ENCODE measurements around the gene TTYH2. TPM values are rescaled to one million over a fixed set of nuclear protein-coding genes. Genes with fewer than 3 reads are reported as not detected.

Gene TTYH2
- total and polyA plus RNA-seq, 3 experiments from 2014 or later = 6.0 to 17.4 (median 17.1) TPM

DNA sequence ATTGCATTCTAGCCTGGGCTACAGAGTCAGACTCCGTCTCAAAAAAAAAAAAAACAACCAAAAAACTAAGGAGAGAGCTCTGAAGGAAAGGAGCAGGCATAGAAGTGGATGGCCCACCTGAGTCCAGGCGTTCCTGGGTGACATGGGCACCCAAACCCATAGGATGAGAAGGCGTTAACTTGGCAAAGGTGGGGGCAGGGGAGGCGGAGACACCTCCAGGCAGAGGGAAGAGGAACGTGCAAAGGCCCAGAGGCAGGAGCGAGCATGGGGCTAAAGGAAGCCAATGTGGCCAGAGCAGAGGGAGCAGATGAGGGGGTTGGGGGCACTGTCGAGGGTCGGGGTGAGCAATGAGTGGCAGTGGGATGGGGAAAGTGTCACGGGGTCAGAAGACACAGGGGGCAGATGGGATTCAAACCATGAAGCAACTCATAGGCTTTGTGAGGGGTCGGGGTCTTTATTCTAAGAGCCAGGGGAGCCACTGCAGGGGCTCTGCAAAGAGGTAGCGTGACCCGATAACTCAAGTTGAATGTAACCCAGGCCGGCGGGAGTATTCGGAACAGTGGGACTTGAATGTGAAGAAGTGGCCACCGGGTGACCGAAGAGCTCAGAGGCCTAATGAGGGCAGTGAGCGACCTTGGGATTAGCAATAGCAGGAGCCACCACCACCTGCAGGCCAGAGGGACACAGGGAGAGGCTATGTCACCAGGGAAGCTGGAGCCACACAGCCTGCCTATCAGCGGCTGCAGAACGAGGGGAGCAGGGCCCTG is 11.8 kb downstream of the TTYH2 start:
- H3K9me3 ChIP-seq (ENCODE audit: low read length) = no peaks in the 10 kb centered on the region
- ChIA-PET POLR2A (no interaction called here), CTCF (interaction anchor here (1.4 kb wide), 2 partner anchors 71 to 138 kb away, joined by 3 read pairs; no protein-coding TSS in a partner anchor)
- H3K27ac ChIP-seq (ENCODE audit: low read depth, low read length) = no peak overlapping the region
- H3K4me1 ChIP-seq (ENCODE audit: insufficient read depth, low read length) = no peaks in the 10 kb centered on the region
- H3K36me3 ChIP-seq (ENCODE audit: insufficient read depth, low read length) = no peaks in the 10 kb centered on the region
- no peak for DNase-seq
- H3K9me3 Mint-ChIP-seq = no peaks in the 10 kb centered on the region
- H3K4me1 Mint-ChIP-seq = peaks cover 0 to 11% (median 10%) of the 10 kb centered on the region in 3 donors
- peaks cover 0 to 66% (median 15%) of the 10 kb centered on the region in 3 donors for H3K36me3 Mint-ChIP-seq
- no peak overlapping the region for H3K4me3 ChIP-seq (ENCODE audit: low read length)
- H3K27me3 ChIP-seq (ENCODE audit: insufficient read depth, low read length, poor library complexity, severe bottlenecking) = no peaks in the 10 kb centered on the region
- peak overlapping the region in 2 of 8 donors; percentile 35 to 90 for H3K27ac Mint-ChIP-seq
- no peak overlapping the region for H3K4me3 Mint-ChIP-seq
- no peaks in the 10 kb centered on the region for H3K27me3 Mint-ChIP-seq

GRCh38 chr17:74226252-74226651 is 12.9 kb downstream of the TTYH2 start:
- CTCF ChIA-PET = interaction anchor here (0.7 to 1.4 kb wide), 2 partner anchors 11 to 137 kb away, joined by 3 read pairs; no protein-coding TSS in a partner anchor
- H3K4me1 Mint-ChIP-seq = peaks cover 0 to 11% (median 10%) of the 10 kb centered on the region in 3 donors
- peaks cover 0 to 75% (median 16%) of the 10 kb centered on the region in 3 donors for H3K36me3 Mint-ChIP-seq
- POLR2A ChIA-PET = no interaction called here
- no peak overlapping the region for H3K4me3 Mint-ChIP-seq
- peak overlapping the region in 3 of 8 donors; percentile 12 to 66 (median 53) for H3K27ac Mint-ChIP-seq
- Histone ChIP-seq H3K9me3 (ENCODE audit: low read length) (no peaks in the 10 kb centered on the region), H3K27me3 (ENCODE audit: insufficient read depth, low read length, poor library complexity, severe bottlenecking) (no peaks in the 10 kb centered on the region), H3K36me3 (ENCODE audit: insufficient read depth, low read length) (no peaks in the 10 kb centered on the region), H3K27ac (ENCODE audit: low read depth, low read length) (no peak overlapping the region), H3K4me3 (ENCODE audit: low read length) (no peak overlapping the region), H3K4me1 (ENCODE audit: insufficient read depth, low read length) (no peaks in the 10 kb centered on the region)
- no peaks in the 10 kb centered on the region for H3K27me3 Mint-ChIP-seq
- DNase-seq = no peak
- no peaks in the 10 kb centered on the region for H3K9me3 Mint-ChIP-seq

- Mint-ChIP-seq H3K27ac (peak overlapping the region in 2 of 8 donors; percentile 37 to 55), H3K9me3 (no peaks in the 10 kb centered on the region), H3K27me3 (no peaks in the 10 kb centered on the region), H3K4me3 (no peak overlapping the region), H3K4me1 (peaks cover 0 to 11% (median 10%) of the 10 kb centered on the region in 3 donors), H3K36me3 (peaks cover 0 to 80% (median 18%) of the 10 kb centered on the region in 3 donors)
- Histone ChIP-seq H3K36me3 (ENCODE audit: insufficient read depth, low read length) (no peaks in the 10 kb centered on the region), H3K27me3 (ENCODE audit: insufficient read depth, low read length, poor library complexity, severe bottlenecking) (no peaks in the 10 kb centered on the region), H3K9me3 (ENCODE audit: low read length) (no peaks in the 10 kb centered on the region), H3K4me1 (ENCODE audit: insufficient read depth, low read length) (no peaks in the 10 kb centered on the region), H3K27ac (ENCODE audit: low read depth, low read length) (no peak overlapping the region), H3K4me3 (ENCODE audit: low read length) (no peak overlapping the region)
- ChIA-PET POLR2A (no interaction called here), CTCF (no interaction called here)
- no peak for DNase-seq
Observed at GRCh38 chr17:74227271-74228080, 14.1 kb downstream of the TTYH2 start.

DNA sequence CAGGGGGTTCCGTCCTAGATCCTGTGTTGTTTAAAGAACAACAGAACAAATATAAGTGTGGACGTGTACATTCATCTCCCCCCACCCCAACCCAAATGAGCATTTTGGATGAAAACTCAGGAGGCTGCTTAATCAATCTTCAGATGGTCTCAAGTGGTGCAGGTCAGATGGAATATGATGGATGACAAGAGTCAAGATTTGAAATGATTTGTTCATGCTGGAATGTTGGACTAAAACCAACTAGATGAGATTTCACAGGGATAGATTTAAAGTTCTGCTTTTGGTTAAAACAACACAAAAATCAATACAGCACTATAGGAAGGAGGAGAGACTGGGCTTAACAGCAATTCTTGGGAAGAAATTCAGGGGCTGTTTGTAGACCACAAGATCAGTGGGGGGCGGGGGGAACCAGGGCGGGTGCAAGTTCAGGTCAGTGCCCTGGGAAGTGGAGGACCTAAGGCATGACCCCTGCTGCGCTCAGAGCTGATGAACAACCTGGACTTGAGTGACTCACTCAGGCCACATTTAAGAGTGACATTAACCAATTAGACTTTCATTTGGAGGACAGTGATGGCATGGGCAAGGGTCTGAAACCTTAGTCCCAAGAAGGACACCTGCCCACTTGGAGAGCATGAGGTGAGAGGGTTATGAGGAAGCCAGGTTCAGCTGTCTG is 15.1 kb downstream of the TTYH2 start:
- Histone ChIP-seq H3K9me3 (ENCODE audit: low read length) (no peaks in the 10 kb centered on the region), H3K4me1 (ENCODE audit: insufficient read depth, low read length) (no peaks in the 10 kb centered on the region), H3K27me3 (ENCODE audit: insufficient read depth, low read length, poor library complexity, severe bottlenecking) (no peaks in the 10 kb centered on the region), H3K4me3 (ENCODE audit: low read length) (no peak overlapping the region), H3K36me3 (ENCODE audit: insufficient read depth, low read length) (no peaks in the 10 kb centered on the region), H3K27ac (ENCODE audit: low read depth, low read length) (no peak overlapping the region)
- Mint-ChIP-seq H3K27ac (peak overlapping the region in 2 of 8 donors; percentile 4 to 61), H3K27me3 (no peaks in the 10 kb centered on the region), H3K36me3 (peaks cover 0 to 78% (median 18%) of the 10 kb centered on the region in 3 donors), H3K4me3 (no peak overlapping the region), H3K9me3 (no peaks in the 10 kb centered on the region), H3K4me1 (peaks cover 0 to 11% (median 10%) of the 10 kb centered on the region in 3 donors)
- ChIA-PET POLR2A (no interaction called here), CTCF (no interaction called here)
- DNase-seq = no peak

- no peaks in the 10 kb centered on the region for H3K27me3 Mint-ChIP-seq
- H3K27me3 ChIP-seq (ENCODE audit: insufficient read depth, low read length, poor library complexity, severe bottlenecking) = no peaks in the 10 kb centered on the region
- POLR2A ChIA-PET = no interaction called here
- peaks cover 0 to 9% (median 8%) of the 10 kb centered on the region in 3 donors for H3K4me1 Mint-ChIP-seq
- peak overlapping the region in 1 of 8 donors; percentile 37 for H3K27ac Mint-ChIP-seq
- peaks cover 0 to 65% (median 10%) of the 10 kb centered on the region in 3 donors for H3K36me3 Mint-ChIP-seq
- H3K27ac ChIP-seq (ENCODE audit: low read depth, low read length) = no peak overlapping the region
- H3K9me3 ChIP-seq (ENCODE audit: low read length) = no peaks in the 10 kb centered on the region
- no peaks in the 10 kb centered on the region for H3K36me3 ChIP-seq (ENCODE audit: insufficient read depth, low read length)
- no peaks in the 10 kb centered on the region for H3K4me1 ChIP-seq (ENCODE audit: insufficient read depth, low read length)
- no peak overlapping the region for H3K4me3 Mint-ChIP-seq
- DNase-seq = no peak
- H3K4me3 ChIP-seq (ENCODE audit: low read length) = no peak overlapping the region
- CTCF ChIA-PET = interaction anchor here (0.6 kb wide), 1 partner anchor 290 kb away, joined by 4 read pairs; no protein-coding TSS in a partner anchor
- no peaks in the 10 kb centered on the region for H3K9me3 Mint-ChIP-seq
Observed at GRCh38 chr17:74230896-74231295, 17.5 kb downstream of the TTYH2 start.

- POLR2A ChIA-PET = interaction anchor here (0.6 kb wide), 1 partner anchor 99 kb away, joined by 9 read pairs; no protein-coding TSS in a partner anchor
- CTCF ChIA-PET = no interaction called here
- Histone ChIP-seq H3K36me3 (ENCODE audit: insufficient read depth, low read length) (no peaks in the 10 kb centered on the region), H3K4me3 (ENCODE audit: low read length) (no peak overlapping the region), H3K9me3 (ENCODE audit: low read length) (no peaks in the 10 kb centered on the region), H3K4me1 (ENCODE audit: insufficient read depth, low read length) (no peaks in the 10 kb centered on the region), H3K27ac (ENCODE audit: low read depth, low read length) (no peak overlapping the region), H3K27me3 (ENCODE audit: insufficient read depth, low read length, poor library complexity, severe bottlenecking) (no peaks in the 10 kb centered on the region)
- DNase-seq = no peak
- H3K4me3 Mint-ChIP-seq = no peak overlapping the region
- no peaks in the 10 kb centered on the region for H3K9me3 Mint-ChIP-seq
- H3K36me3 Mint-ChIP-seq = peaks cover 0 to 63% (median 12%) of the 10 kb centered on the region in 3 donors
- peaks cover 0 to 3% (median 1%) of the 10 kb centered on the region in 3 donors for H3K4me1 Mint-ChIP-seq
- H3K27me3 Mint-ChIP-seq = no peaks in the 10 kb centered on the region
- H3K27ac Mint-ChIP-seq = no peak overlapping the region
Observed at GRCh38 chr17:74231928-74232907, 18.8 kb downstream of the TTYH2 start.

GRCh38 chr17:74233937-74234336 is 20.6 kb downstream of the TTYH2 start:
- Mint-ChIP-seq H3K4me3 (no peak overlapping the region), H3K4me1 (no peaks in the 10 kb centered on the region), H3K27ac (no peak overlapping the region), H3K27me3 (no peaks in the 10 kb centered on the region), H3K36me3 (peaks cover 0 to 62% (median 8%) of the 10 kb centered on the region in 3 donors), H3K9me3 (no peaks in the 10 kb centered on the region)
- Histone ChIP-seq H3K9me3 (ENCODE audit: low read length) (no peaks in the 10 kb centered on the region), H3K36me3 (ENCODE audit: insufficient read depth, low read length) (no peaks in the 10 kb centered on the region), H3K4me3 (ENCODE audit: low read length) (no peak overlapping the region), H3K4me1 (ENCODE audit: insufficient read depth, low read length) (no peaks in the 10 kb centered on the region), H3K27me3 (ENCODE audit: insufficient read depth, low read length, poor library complexity, severe bottlenecking) (no peaks in the 10 kb centered on the region), H3K27ac (ENCODE audit: low read depth, low read length) (no peak overlapping the region)
- ChIA-PET CTCF (no interaction called here), POLR2A (no interaction called here)
- DNase-seq = no peak
